ENCODE measurements around the gene WBP2.
"Not testable (repeated sequence)": the region's sequence is repeated elsewhere in the genome, so short reads cannot be mapped to it uniquely, and the experiment has no call there.

WBP2 gene

GRCh38 chr17:75814021-75814395 is 41.1 kb downstream of the WBP2 start:
- no peak for DNase-seq (ENCODE audit: low read depth in 2 of 2)

- DNase-seq (ENCODE audit: low read depth in 2 of 2): no peak
These were observed 41.8 kb downstream of the WBP2 start for GRCh38 chr17:75813081-75814020.

DNA sequence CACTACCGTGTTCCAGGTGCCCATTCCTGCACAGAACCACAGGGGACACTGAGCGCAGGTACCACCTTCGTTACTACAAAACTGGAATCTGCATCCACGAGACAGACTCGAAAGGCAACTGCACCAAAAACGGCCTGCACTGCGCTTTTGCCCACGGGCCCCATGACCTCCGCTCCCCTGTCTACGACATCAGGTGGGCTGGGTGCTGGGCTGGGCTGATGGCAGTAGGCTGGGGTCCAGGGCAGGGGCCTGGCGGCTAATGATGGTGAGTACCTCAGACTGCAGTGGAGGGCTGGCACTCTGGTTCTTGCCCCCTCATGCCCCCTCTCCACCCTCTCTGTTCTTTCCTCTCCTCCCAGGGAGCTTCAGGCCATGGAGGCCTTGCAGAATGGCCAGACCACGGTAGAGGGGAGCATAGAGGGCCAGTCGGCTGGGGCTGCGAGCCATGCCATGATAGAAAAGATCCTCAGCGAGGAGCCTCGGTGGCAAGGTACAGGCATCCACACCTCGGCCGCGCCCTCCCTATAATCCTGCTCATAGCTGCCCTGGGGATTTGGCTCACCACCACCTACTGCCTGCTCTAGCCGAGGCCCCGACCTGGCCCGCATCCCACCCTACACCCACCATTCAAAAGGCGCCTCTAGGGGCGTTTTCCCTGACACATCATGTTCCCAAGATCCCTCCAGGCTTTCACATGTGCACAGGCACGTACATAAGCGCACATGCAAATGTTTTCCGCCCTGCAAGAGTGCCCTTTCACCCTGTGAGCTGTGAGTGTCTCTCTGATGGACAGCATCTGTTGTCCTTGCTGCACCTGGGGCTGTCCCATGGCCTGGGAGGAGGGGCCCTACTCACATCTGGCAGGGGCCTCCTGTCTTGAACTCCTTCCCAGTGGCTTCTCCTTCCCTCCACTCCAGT is 42.8 kb downstream of the WBP2 start:
- no peak for DNase-seq (ENCODE audit: low read depth in 2 of 2)

- DNase-seq (ENCODE audit: low read depth in 2 of 2): no peak
These were observed 44.0 kb downstream of the WBP2 start for GRCh38 chr17:75811174-75811573.

DNA sequence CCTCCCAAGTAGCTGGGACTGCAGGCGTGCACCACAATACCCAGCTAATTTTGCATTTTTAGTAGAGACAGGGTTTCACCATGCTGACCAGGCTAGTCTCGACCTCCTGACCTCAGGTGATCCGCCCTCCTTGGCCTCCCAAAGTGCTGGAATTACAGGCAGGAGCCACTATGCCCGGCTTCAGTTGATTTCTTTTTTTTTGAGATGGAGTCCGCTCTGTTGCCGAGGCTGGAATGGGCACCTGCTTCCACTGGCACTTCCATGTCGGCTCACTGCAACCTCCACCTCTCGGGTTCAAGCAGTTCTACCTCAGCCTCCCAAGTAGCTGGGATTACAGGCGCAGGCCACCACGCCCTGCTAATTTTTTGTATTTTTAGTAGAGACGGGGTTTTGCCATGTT is 44.4 kb downstream of the WBP2 start:
- not testable (repeated sequence) for DNase-seq (ENCODE audit: low read depth in 2 of 2)

DNA sequence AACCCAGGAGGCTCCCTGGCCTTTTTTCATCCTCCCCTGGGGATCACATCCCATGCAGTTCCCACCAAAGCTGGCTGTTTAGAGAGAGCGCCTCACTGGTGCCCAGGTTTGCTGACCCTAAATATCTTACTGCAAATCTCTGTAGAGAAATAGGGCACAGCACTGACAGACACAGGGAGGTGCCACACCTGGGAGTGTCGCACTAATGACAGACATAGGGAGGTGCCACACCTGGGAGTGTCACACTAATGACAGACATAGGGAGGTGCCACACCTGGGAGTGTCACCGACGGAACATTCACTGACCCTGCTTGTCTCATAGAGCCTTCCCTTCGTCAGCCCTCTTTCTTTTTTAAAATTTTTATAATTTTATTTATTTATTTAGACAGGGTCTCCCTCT is 44.9 kb downstream of the WBP2 start:
- no peak for DNase-seq (ENCODE audit: low read depth in 2 of 2)

GRCh38 chr17:75809631-75810111 is 45.5 kb downstream of the WBP2 start:
- no peak for DNase-seq (ENCODE audit: low read depth in 2 of 2)

- no peak for DNase-seq (ENCODE audit: low read depth in 2 of 2)
These were observed 46.1 kb downstream of the WBP2 start for GRCh38 chr17:75808905-75809621.

DNA sequence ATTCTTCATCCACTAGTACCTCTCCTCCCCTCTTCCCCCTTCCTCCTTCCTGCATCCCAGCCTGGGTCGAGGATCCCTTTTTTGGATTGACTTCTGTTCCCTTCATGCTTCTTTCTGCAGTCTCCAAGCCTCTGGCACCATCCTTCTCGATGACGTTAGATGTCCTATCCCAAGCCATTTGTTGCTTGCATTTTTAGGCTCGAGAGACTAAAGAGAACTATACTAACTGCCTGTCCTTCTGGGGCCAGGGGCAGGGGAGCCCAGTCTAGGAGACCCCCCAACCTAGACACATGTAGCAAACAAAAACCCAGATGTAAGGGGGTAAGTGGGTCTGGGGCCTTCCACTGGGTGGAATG is 46.6 kb downstream of the WBP2 start:
- DNase-seq (ENCODE audit: low read depth in 2 of 2): no peak

- no peak for DNase-seq (ENCODE audit: low read depth in 2 of 2)
These were observed 47.3 kb downstream of the WBP2 start for GRCh38 chr17:75807861-75808260.

DNA sequence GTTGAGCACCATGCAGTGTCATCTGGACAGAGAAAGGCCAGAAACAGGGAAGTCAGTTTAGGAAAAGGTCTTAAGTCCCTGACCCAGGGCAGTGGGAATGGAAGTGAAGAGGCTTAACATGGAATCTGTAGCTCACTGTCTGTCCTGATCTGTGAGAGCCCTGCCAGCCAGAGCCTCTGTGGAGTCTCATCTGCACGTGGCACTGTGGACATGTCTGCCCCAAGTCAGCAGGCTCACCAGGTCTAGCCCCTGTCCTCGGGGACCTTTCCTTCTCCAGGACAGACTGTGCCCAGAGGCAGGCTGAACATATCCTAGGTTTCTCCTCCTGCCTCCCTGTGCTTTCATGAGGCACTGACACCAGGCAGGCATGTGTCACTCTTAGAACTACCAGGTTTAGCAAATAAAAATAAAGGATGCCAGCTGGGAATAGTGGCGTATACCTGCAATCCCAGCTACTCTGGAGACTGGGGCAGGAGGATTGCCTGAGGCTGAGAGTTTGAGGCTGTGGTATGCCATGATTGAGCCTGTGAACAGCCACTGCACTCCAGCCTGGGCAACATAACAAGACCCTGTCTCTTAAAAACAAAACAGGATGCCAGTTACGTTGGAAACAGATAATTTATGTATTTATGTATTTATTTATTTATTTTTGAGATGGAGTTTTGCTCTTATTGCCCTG is 48.2 kb downstream of the WBP2 start:
- no peak for DNase-seq (ENCODE audit: low read depth in 2 of 2)

DNA sequence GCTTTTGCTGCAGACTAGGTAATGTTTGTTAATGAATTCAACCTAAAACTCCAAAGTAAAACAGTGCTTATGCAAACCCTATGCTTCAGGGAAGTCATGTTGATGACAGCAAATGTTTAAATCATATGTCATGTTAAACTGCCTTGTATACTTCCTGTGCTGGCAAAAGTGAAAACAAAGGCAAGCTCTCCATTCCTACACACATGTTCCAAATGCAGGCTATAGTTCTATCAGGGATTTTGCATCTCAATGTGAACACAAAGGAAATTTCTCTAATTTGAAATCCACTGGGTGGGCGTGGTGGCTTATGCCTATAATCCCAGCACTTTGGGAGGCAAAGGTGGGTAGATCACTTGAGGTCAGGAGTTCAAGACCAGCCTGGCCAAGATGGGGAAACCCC is 51.3 kb downstream of the WBP2 start:
- no peak for DNase-seq (ENCODE audit: low read depth in 2 of 2)

DNA sequence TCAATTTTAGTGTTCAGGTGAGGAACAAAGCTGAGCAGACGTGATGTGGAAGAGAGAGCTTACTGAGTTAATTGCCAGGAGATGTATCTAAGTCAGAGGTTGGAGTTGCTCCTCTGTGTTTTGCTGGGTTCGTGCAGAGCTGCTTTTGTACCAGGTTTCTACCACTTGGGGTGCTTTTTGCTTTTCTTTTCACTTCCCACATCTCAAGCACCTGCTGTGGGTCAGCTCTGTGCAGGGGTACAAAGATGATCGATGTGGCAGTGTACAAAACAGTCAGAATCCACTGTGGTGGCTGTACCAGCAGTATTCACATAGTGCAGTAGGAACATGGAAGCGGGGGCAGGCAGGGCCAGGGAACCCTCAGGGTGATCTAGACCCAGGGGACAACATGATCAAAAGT is 55.7 kb downstream of the WBP2 start:
- DNase-seq (ENCODE audit: low read depth in 2 of 2): no peak

DNA sequence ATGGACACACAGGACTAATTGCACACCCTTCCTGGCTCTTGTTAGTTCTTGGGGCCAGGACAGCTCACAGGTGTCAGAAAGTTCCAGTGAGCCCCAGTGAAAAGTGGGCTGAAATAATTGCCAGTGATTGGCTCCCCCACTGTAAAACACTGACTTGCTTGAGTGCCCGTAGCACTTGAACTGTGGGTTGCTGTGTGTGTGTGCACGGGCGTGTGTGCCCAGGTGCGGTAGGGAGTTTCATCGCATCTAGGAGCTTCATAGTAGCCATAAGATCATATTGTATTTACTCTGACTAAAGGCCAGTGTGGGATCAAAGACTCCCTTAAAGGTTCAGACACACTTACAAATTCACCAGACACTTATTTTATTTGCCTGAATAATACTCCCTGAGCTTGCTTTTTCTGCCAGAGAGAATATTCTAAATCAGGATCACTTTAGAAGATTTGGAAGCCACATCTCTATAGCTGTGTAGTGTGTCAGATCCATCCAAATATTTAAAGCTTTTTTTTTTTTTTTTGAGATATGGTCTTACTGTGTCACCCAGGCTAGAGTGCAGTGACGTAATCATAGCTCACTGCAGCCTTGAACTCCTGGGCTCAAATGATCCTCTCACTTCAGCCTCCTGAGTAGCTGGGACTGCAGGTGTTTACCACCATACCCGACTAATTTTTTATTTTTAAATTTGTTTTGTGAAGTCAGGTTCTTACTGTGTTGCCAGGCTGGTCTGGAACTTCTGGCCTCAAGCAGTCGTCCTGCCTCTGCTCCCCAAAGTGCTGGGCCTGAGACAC is 59.1 kb downstream of the WBP2 start:
- DNase-seq (ENCODE audit: low read depth in 2 of 2): no peak
